K562 (cell line): ENCODE results near the gene NYNRIN. TPM values are rescaled to one million over a fixed set of nuclear protein-coding genes. Genes with fewer than 3 reads are reported as not detected.

Experiments
- ARID4B ChIP-seq: sonication (generic); formaldehyde crosslinking; IDR thresholded peaks from 2 replicates; pipeline ENCODE4 v1.8.0; 2022; ENCODE audit warnings: mild to moderate bottlenecking, missing genetic modification reagents
- BACH1 ChIP-seq: fragments of 200-800 bp; sonication (Bioruptor generic); IDR thresholded peaks from 2 replicates; pipeline ENCODE4 v1.6.1; 2016; ENCODE audit warnings: missing genetic modification characterization, missing compliant biosample characterization
- E4F1 ChIP-seq: fragments of 250-450 bp; sonication (Bioruptor Pico); IDR thresholded peaks from 2 replicates; pipeline ENCODE4 v1.5.0; 2021; ENCODE audit warnings: mild to moderate bottlenecking, borderline replicate concordance
- FOSL1 ChIP-seq: fragments of 200-800 bp; sonication (Bioruptor generic); conservative IDR thresholded peaks from 2 replicates; pipeline ENCODE4 v1.6.1; 2016; ENCODE audit warnings: missing genetic modification characterization, missing compliant biosample characterization
- HSF4 ChIP-seq: fragments of 250-450 bp; sonication (Bioruptor Pico); IDR thresholded peaks from 2 replicates; pipeline ENCODE4 v2.1.2; 2022; ENCODE audit warnings: mild to moderate bottlenecking, moderate library complexity, borderline replicate concordance
- JUN ChIP-seq, 2 experiments: sonication (generic) in 1 of 2; formaldehyde crosslinking in 1 of 2; IDR thresholded peaks; 2 replicates each; pipeline versions ENCODE4 v1.6.1 to v1.8.0; 2012 to 2022; ENCODE audit warnings: borderline replicate concordance in 2 of 2, mild to moderate bottlenecking in 2 of 2, improper control_type of control experiment in 1 of 2, low read depth in 1 of 2, low read length in 1 of 2, missing genetic modification reagents in 1 of 2
- MECOM ChIP-seq: fragments of 250-450 bp; sonication (Bioruptor Pico); IDR thresholded peaks from 2 replicates; pipeline ENCODE4 v1.8.0; 2022; ENCODE audit warnings: inconsistent platforms
- PML ChIP-seq: IDR thresholded peaks from 2 replicates; pipeline ENCODE4 v1.6.1; 2012; ENCODE audit warnings: low read length, inconsistent platforms
- PPARD ChIP-seq: fragments of 250-450 bp; sonication (Bioruptor Pico); IDR thresholded peaks from 2 replicates; pipeline ENCODE4 v1.8.0; 2022; ENCODE audit warnings: inconsistent platforms, mild to moderate bottlenecking, moderate library complexity
- RB1 ChIP-seq: fragments of 450-650 bp; IDR thresholded peaks from 2 replicates; pipeline ENCODE4 v1.6.1; 2017; ENCODE audit warnings: low read depth, mild to moderate bottlenecking
- ZNF280A ChIP-seq: fragments of 450-650 bp; IDR thresholded peaks from 2 replicates; pipeline ENCODE4 v1.6.1; 2018; ENCODE audit warnings: mild to moderate bottlenecking, low read depth; ENCODE audit not compliant: partially characterized antibody
- ZNF354B ChIP-seq: fragments of 250-450 bp; sonication (Bioruptor Pico); IDR thresholded peaks from 2 replicates; pipeline ENCODE4 v1.4.0; 2020
- ZNF717 ChIP-seq: fragments of 250-450 bp; sonication (Bioruptor Pico); IDR thresholded peaks from 2 replicates; pipeline ENCODE4 v1.5.0; 2021
- polyA plus RNA-seq, 8 experiments: library from polyadenylated mRNA; depleted of rRNA in 4 of 8; stranded (reverse) in 5 of 8; unstranded in 3 of 8; fragments of >200 nt; fragmentation: Nextera tagmentation in 2 of 8; fragmentation: Illumina TruSeq in 1 of 8; extraction: Ambion mirVana in 2 of 8; extraction: Trizol in 1 of 8; gene quantifications; 2 replicates each; pipeline versions ENCODE4 v1.2.1 to v1.2.3, GENCODE V29; 2011 to 2014; ENCODE audit warnings: inconsistent platforms in 1 of 8, missing spikeins in 1 of 8
- total RNA-seq, 7 experiments: library from RNA; depleted of rRNA in 6 of 7; stranded (reverse); fragments of >200 nt in 6 of 7; fragmentation: Illumina TruSeq in 2 of 7; extraction: Trizol in 2 of 7; gene quantifications; 2 replicates each; pipeline versions ENCODE4 v1.2.1 to v1.2.3, GENCODE V29; 2011 to 2021; ENCODE audit warnings: low replicate concordance in 1 of 7

NYNRIN gene
- total and polyA plus RNA-seq, 9 of the 15 experiments (the other 6 are each of a cell fraction or from before 2014, with no cell fraction given): 0.04 to 1.2 (median 0.28) TPM

GRCh38 chr14:24442240-24443052 lies 43.6 kb downstream of the NYNRIN start, which contains the start of gene SDR39U1 (continued):
- TF ChIP-seq BACH1 (tag): no peak
- TF ChIP-seq RB1: peak; percentile 60; the same call in 1 of the 2 replicates
- TF ChIP-seq ZNF354B (CRISPR knock-in tag): no peak
- no peak for TF ChIP-seq MECOM (CRISPR knock-in tag)
- peak; percentile 64; the same call in 1 of the 2 replicates for TF ChIP-seq ARID4B (CRISPR knock-in tag)
- TF ChIP-seq FOSL1 (tag): no peak
- no peak for TF ChIP-seq E4F1
- no peak for TF ChIP-seq HSF4 (CRISPR knock-in tag)
- TF ChIP-seq ZNF280A: no peak
- TF ChIP-seq ZNF717: no peak
- TF ChIP-seq PPARD (CRISPR knock-in tag): no peak
- TF ChIP-seq JUN (IDR thresholded peaks at IDR 0.05; ENCODE audit: borderline replicate concordance, low read depth, low read length): peak; percentile 12; the same call in 1 of the 2 replicates
- no peak for TF ChIP-seq JUN (CRISPR knock-in tag; IDR thresholded peaks at IDR 0.05; ENCODE audit: borderline replicate concordance)
- TF ChIP-seq PML: peak; percentile 64; the same call in 1 of the 2 replicates
